CD1c-positive myeloid dendritic cell (primary cell): Measurements from ENCODE around the gene TAS2R16.
"Not testable (repeated sequence)": the region's sequence is repeated elsewhere in the genome, so short reads cannot be mapped to it uniquely, and the experiment has no call there.

Experiments used
- DNase-seq: peaks from one replicate; pipeline ENCODE4 v3.0.0-alpha.2; 2016; ENCODE audit errors: extremely low spot score

TAS2R16 gene

DNA sequence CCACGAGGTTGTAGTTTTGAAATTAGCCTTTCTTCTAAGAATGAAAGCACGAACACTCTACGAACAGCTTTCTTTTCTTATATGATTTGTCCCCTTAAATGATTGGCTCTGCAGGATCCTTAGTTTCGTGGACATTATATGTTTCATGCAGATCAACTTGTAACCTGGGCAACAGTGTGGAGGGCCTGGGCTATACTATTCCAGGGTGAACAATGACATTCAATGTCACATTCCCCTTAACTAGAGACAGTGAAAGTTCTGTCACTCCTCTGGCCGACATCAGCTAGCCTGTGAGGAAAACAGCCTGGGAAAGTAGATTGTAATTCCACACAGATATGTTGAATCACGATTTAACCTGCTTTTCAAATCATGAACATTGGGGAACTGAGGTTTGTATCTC is 23.4 kb downstream of the TAS2R16 start:
- DNase-seq: no peak

DNA sequence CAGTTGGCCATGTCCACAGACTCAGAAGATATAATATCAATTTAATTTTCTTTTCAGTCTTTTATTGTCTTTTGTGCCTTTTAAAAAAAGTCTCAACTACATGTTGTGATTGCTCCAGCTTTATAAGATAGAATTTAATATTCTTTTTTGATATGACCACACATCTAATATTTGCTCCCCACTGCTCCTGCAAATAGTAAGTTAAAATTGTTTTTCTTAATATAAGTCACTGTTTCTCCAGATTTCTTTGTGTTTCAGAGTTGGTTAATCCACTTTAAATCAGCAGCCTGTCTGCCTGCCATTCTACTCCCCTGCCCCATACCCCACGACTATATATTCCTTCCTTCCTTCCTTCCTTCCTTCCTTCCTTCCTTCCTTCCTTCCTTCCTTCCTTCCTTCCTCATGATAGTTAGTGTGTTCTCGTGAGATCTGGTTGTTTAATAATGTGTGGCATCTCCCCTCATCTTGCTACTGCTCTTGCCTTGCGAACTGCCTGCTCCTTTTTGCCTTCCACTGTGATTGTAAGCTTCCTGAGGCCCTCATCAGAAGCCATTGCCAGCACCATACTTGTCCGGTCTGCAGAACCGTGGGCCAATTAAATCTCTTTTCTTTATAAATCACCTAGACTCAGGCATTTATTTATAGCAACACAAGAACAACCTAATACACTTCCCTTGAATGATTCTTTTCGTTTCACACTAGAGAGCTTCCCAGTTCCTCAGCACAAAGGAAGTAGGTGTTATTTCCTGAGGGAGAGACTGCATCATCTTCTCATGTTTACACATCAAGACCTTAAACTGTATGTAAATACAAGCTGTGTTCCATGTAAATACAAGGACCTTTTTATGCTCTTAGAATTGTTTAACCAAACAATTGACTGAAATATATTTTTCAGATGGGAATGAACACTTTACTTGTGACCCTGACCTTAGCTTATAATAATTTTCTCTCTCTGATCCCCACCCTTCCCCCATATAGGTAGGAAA is 24.5 kb downstream of the TAS2R16 start:
- DNase-seq: no peak

DNA sequence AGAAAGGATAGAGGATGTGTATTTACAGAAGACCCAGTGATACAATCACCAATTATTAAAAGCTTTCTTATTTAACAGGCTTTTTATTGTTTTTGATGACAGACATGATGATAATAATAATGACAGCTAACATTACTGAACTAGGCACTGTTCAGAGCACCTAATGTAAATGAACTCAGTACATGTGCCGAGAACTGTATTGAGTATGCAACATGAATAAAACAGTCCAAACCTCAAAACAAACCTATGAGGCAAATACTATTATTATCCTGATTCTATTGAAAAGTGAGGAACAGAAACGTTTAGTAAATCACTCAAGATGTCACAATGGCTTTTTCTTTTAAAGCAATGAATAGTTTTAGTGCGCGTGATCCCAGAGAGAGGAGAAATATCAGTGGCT is 27.1 kb downstream of the TAS2R16 start:
- no peak for DNase-seq

DNA sequence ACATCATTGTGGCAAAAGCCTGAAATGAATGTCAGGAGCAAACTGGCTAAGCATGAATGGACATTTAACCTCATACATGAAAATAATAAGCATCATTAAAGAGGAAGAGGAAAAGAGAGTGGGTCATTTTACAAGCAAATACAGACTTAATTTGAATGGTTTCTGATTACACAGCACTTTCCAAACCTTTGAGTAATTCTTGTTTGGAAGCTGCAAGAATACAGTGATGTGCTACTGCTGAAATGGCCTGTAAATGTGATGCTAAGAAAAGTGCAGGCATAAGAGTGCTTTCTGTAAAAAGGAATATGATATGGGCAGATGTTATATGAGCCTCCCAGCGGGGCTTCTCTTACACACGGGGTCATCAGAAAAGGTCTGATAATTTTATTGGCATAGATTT is 30.2 kb downstream of the TAS2R16 start:
- no peak for DNase-seq

GRCh38 chr7:122953678-122954077 is 41.8 kb downstream of the TAS2R16 start:
- not testable (repeated sequence) for DNase-seq

DNA sequence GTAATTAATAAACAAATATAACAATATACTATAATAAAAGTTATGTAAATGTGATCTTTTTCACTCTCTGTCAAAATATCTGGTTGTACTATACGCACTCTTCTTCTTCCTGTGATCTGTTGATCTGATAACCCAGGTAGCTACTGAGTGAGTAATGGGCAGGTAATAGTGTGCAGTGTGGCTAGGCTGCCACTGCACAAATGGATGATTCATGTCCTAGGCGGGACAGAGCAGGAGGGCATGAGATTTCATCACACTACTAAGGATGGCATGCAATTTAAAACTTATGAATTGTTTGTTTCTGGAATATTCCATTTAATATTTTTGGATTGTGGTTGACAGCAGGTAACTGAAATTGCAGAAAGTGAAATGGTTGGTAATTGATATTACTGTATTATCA is 44.5 kb downstream of the TAS2R16 start:
- no peak for DNase-seq

DNA sequence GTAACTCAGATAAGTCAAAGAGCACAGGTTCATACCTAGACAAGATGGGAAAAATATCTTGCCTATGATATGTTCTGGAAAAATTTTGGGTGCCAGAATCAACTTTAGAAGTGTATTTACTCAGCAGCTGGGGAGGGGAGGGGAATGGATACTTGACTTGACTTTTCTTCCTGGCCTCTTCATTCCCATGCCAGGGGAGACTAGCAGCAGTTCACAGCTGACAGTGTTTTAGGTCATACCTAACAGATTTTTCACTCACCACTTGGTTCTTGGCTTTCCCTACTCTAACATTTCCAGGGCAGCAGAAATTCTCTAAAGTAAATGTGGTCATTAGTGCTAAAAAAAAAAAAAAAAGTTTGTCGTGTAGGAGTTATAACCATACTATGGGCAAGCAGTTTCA is 46.3 kb downstream of the TAS2R16 start:
- no peak for DNase-seq
